ENCODE measurements around the gene CDYL.

GRCh38 chr6:4871825-4872224 is 95.6 kb downstream of the CDYL start:
- TF ChIP-seq CTCF (IDR thresholded peaks at IDR 0.05; ENCODE audit: low read depth, low read length), result no peak
- TF ChIP-seq EZH2phosphoT487 (IDR thresholded peaks at IDR 0.05; ENCODE audit: low read depth), result no peak

All from OCI-LY3 (cell line).